Measurements from ENCODE around the gene PDE4D.
"Not testable (repeated sequence)": the region's sequence is repeated elsewhere in the genome, so short reads cannot be mapped to it uniquely, and the experiment has no call there.

The PDE4D gene

DNA sequence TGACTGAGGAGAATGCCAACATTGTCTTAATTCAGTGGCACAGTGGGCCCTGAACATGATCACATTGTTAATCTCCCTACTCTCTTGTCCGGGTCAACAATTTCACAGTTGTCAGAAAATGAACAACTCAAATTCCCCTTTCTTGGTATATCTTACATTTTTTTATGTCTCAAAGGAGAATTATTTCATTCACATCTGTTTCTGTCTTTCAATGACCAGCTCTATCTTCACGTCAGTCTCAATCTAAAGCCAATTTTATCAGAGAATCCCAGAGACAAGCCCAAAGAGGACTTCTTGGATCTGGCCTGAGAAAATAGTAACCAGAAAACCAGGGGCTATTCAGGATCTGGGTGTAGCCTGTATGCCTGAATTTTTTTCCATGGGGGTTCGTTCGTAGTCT, 477.5 kb downstream of the PDE4D start:
- no peaks in the 10 kb centered on the region for H3K36me3 ChIP-seq (replicated peaks; ENCODE audit: insufficient read depth, low read length)
- H3F3A ChIP-seq (ENCODE audit: insufficient read depth, low read length) = no peaks in the 10 kb centered on the region
- H3K9me2 ChIP-seq (replicated peaks; ENCODE audit: insufficient read depth, low read length) = no peaks in the 10 kb centered on the region
- no peaks in the 10 kb centered on the region for H3K27me3 ChIP-seq (replicated peaks; ENCODE audit: insufficient read depth, low read length)
- H3K4me1 ChIP-seq (ENCODE audit: low read length) = no peaks in the 10 kb centered on the region
- no peak overlapping the region for H3K4me2 ChIP-seq (ENCODE audit: low read depth, low read length)
- TF ChIP-seq, protein P1, sequence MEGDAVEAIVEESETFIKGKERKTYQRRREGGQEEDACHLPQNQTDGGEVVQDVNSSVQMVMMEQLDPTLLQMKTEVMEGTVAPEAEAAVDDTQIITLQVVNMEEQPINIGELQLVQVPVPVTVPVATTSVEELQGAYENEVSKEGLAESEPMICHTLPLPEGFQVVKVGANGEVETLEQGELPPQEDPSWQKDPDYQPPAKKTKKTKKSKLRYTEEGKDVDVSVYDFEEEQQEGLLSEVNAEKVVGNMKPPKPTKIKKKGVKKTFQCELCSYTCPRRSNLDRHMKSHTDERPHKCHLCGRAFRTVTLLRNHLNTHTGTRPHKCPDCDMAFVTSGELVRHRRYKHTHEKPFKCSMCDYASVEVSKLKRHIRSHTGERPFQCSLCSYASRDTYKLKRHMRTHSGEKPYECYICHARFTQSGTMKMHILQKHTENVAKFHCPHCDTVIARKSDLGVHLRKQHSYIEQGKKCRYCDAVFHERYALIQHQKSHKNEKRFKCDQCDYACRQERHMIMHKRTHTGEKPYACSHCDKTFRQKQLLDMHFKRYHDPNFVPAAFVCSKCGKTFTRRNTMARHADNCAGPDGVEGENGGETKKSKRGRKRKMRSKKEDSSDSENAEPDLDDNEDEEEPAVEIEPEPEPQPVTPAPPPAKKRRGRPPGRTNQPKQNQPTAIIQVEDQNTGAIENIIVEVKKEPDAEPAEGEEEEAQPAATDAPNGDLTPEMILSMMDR (IDR thresholded peaks at IDR 0.05; ENCODE audit: low read length) = no peak
- TF ChIP-seq EZH2phosphoT487 (IDR thresholded peaks at IDR 0.05; ENCODE audit: low read length) (no peak), EZH2 (optimal IDR thresholded peaks at IDR 0.05; ENCODE audit: low read depth, low read length) (no peak)
- DNase-seq = no peak
- no peaks in the 10 kb centered on the region for H3K79me2 ChIP-seq (ENCODE audit: low read length)
- no peak overlapping the region for H3K4me3 ChIP-seq (ENCODE audit: low read length)
- H3K27ac ChIP-seq (ENCODE audit: low read length) = no peak overlapping the region
- H2AFZ ChIP-seq (ENCODE audit: low read length) = no peak overlapping the region
- no peaks in the 10 kb centered on the region for H4K20me1 ChIP-seq (ENCODE audit: insufficient read depth, low read length)
- no peaks in the 10 kb centered on the region for H3K9me3 ChIP-seq (replicated peaks; ENCODE audit: insufficient read depth, low read length)
- H3K9ac ChIP-seq (ENCODE audit: low read length) = no peak overlapping the region

DNA sequence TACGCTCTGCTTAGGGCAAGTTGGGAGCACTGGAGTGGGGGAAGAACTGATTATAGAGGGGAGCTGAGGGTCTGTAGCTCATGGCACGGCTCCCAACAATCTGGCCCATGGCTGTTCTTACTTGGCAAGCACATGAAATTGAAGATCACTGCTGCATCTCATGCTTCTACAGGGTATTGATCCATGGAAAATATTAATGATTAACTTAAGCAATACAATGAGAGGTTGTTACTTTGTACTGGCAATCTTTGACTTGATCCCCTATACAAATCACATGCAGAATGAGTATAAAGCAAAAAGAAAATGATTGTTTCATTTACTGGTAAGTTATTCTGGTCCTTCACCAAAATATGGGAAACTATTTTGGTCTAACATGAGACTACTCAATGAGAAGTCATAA, 481.1 kb downstream of the PDE4D start:
- H3K9ac ChIP-seq (ENCODE audit: low read length) = no peak overlapping the region
- no peaks in the 10 kb centered on the region for H3K4me1 ChIP-seq (ENCODE audit: low read length)
- no peaks in the 10 kb centered on the region for H4K20me1 ChIP-seq (ENCODE audit: insufficient read depth, low read length)
- H3K4me2 ChIP-seq (ENCODE audit: low read depth, low read length) = no peak overlapping the region
- H2AFZ ChIP-seq (ENCODE audit: low read length) = no peak overlapping the region
- no peaks in the 10 kb centered on the region for H3K79me2 ChIP-seq (ENCODE audit: low read length)
- TF ChIP-seq EZH2phosphoT487 (IDR thresholded peaks at IDR 0.05; ENCODE audit: low read length) (no peak), EZH2 (optimal IDR thresholded peaks at IDR 0.05; ENCODE audit: low read depth, low read length) (no peak)
- DNase-seq = no peak
- no peaks in the 10 kb centered on the region for H3F3A ChIP-seq (ENCODE audit: insufficient read depth, low read length)
- H3K9me2 ChIP-seq (replicated peaks; ENCODE audit: insufficient read depth, low read length) = no peaks in the 10 kb centered on the region
- H3K27me3 ChIP-seq (replicated peaks; ENCODE audit: insufficient read depth, low read length) = no peaks in the 10 kb centered on the region
- H3K9me3 ChIP-seq (replicated peaks; ENCODE audit: insufficient read depth, low read length) = no peaks in the 10 kb centered on the region
- no peaks in the 10 kb centered on the region for H3K36me3 ChIP-seq (replicated peaks; ENCODE audit: insufficient read depth, low read length)
- H3K27ac ChIP-seq (ENCODE audit: low read length) = no peak overlapping the region
- no peak overlapping the region for H3K4me3 ChIP-seq (ENCODE audit: low read length)

DNA sequence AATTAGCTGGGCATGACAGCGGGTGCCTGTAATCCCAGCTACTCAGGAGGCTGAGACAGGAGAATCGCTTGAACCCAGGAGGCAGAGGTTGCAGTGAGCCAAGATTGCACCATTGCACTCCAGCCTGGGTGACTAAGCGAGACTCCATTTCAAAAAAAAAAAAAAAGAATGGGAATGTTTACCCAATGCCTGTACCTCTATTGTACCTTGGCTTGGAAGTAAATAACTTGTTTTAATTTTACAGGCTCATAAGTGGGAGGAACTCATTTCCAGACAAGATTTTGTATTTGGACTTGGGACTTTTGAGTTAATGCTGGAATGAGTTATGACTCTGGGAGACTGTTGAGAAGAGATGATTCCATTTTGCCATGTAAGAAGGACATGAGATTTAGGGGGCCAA, 484.5 kb downstream of the PDE4D start:
- not testable (repeated sequence) for H3K9ac ChIP-seq (ENCODE audit: low read length); H3K9me2 ChIP-seq (replicated peaks; ENCODE audit: insufficient read depth, low read length); H3K9me3 ChIP-seq (replicated peaks; ENCODE audit: insufficient read depth, low read length); H3F3A ChIP-seq (ENCODE audit: insufficient read depth, low read length); H2AFZ ChIP-seq (ENCODE audit: low read length); H3K4me2 ChIP-seq (ENCODE audit: low read depth, low read length); H3K36me3 ChIP-seq (replicated peaks; ENCODE audit: insufficient read depth, low read length); H3K27me3 ChIP-seq (replicated peaks; ENCODE audit: insufficient read depth, low read length); H3K4me1 ChIP-seq (ENCODE audit: low read length); H4K20me1 ChIP-seq (ENCODE audit: insufficient read depth, low read length); H3K27ac ChIP-seq (ENCODE audit: low read length); H3K4me3 ChIP-seq (ENCODE audit: low read length); DNase-seq; H3K79me2 ChIP-seq (ENCODE audit: low read length)

DNA sequence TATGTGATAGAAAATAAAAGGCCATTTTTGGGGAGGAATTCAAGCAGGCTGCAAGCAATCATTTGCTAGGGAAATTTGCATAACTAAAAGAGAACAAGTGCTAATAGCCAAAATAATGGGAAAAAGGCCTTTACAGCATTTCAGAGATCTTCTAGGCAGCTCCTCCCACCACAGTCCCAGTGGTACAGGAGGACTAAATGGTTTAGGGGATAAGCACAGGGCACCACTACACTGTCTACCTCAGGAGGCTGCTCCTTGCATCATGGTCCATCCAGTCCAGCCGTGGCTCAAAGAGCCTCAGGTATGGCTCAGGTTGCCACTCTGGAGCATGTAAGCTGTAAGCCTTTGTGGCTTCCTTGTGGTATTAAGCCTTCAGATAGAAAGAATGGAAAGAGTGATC, 485.6 kb downstream of the PDE4D start:
- Histone ChIP-seq H3K9ac (ENCODE audit: low read length) (no peak overlapping the region), H3K9me3 (replicated peaks; ENCODE audit: insufficient read depth, low read length) (no peaks in the 10 kb centered on the region), H4K20me1 (ENCODE audit: insufficient read depth, low read length) (no peaks in the 10 kb centered on the region), H3K27me3 (replicated peaks; ENCODE audit: insufficient read depth, low read length) (no peaks in the 10 kb centered on the region), H3K27ac (ENCODE audit: low read length) (no peak overlapping the region), H3F3A (ENCODE audit: insufficient read depth, low read length) (no peaks in the 10 kb centered on the region), H3K4me2 (ENCODE audit: low read depth, low read length) (no peak overlapping the region), H2AFZ (ENCODE audit: low read length) (no peak overlapping the region), H3K4me3 (ENCODE audit: low read length) (no peak overlapping the region), H3K9me2 (replicated peaks; ENCODE audit: insufficient read depth, low read length) (no peaks in the 10 kb centered on the region), H3K79me2 (ENCODE audit: low read length) (no peaks in the 10 kb centered on the region), H3K4me1 (ENCODE audit: low read length) (no peaks in the 10 kb centered on the region), H3K36me3 (replicated peaks; ENCODE audit: insufficient read depth, low read length) (no peaks in the 10 kb centered on the region)
- TF ChIP-seq EZH2 (optimal IDR thresholded peaks at IDR 0.05; ENCODE audit: low read depth, low read length) (no peak), EZH2phosphoT487 (IDR thresholded peaks at IDR 0.05; ENCODE audit: low read length) (no peak)
- TF ChIP-seq, protein P1 (IDR thresholded peaks at IDR 0.05; ENCODE audit: low read length) = no peak
- DNase-seq = no peak

Measured in MM.1S (cell line).